Astrocyte of the hippocampus (primary cell): ENCODE measurements around the gene PRADC1.

ENCODE experiments used
- DNase-seq: peaks from one replicate; pipeline ENCODE4 v3.0.0; 2011; ENCODE audit warnings: low read depth, low spot score

Gene PRADC1

GRCh38 chr2:73258913-73259215 lies 25.8 kb upstream of the PRADC1 start:
- no peak for DNase-seq

GRCh38 chr2:73258186-73258912 lies 25.3 kb upstream of the PRADC1 start:
- DNase-seq: no peak

- no peak for DNase-seq
Measured at GRCh38 chr2:73257425-73258125, 24.5 kb upstream of the PRADC1 start.

- no peak for DNase-seq
Measured at GRCh38 chr2:73257021-73257420, 24.0 kb upstream of the PRADC1 start.

GRCh38 chr2:73256618-73256922 lies 23.5 kb upstream of the PRADC1 start:
- no peak for DNase-seq

- no peak for DNase-seq
Measured at GRCh38 chr2:73255907-73256617, 23.0 kb upstream of the PRADC1 start.

GRCh38 chr2:73255007-73255644 lies 22.1 kb upstream of the PRADC1 start:
- no peak for DNase-seq

GRCh38 chr2:73254343-73255006 lies 21.4 kb upstream of the PRADC1 start:
- no peak for DNase-seq

- DNase-seq: no peak
Measured at GRCh38 chr2:73253901-73254300, 20.9 kb upstream of the PRADC1 start.

- DNase-seq: no peak
Measured at GRCh38 chr2:73253400-73253799, 20.4 kb upstream of the PRADC1 start.

- DNase-seq: no peak
Measured at GRCh38 chr2:73252238-73253027, 19.4 kb upstream of the PRADC1 start.

- no peak for DNase-seq
Measured at GRCh38 chr2:73250872-73251846, 18.1 kb upstream of the PRADC1 start.

- DNase-seq: no peak
Measured at GRCh38 chr2:73249636-73250035, 16.6 kb upstream of the PRADC1 start.

- DNase-seq: no peak
Measured at GRCh38 chr2:73246850-73247249, 13.8 kb upstream of the PRADC1 start.

GRCh38 chr2:73244580-73244979 lies 11.5 kb upstream of the PRADC1 start:
- DNase-seq: no peak

- peak; percentile 96 for DNase-seq
Measured at GRCh38 chr2:73243884-73244570, 11.0 kb upstream of the PRADC1 start.

- DNase-seq: peak; percentile 56
Measured at GRCh38 chr2:73239776-73240175, 6.7 kb upstream of the PRADC1 start.

GRCh38 chr2:73238976-73239375 lies 5.9 kb upstream of the PRADC1 start:
- no peak for DNase-seq

GRCh38 chr2:73238149-73238548 lies 5.1 kb upstream of the PRADC1 start:
- no peak for DNase-seq
